C4-2B (cell line): ENCODE measurements around the gene SOX15.
A peak's percentile ranks its signal among the peaks of the same experiment; 100 is the strongest.

Source experiments
- H3K27ac ChIP-seq: fragments of 450-650 bp; 2 replicates; pipeline ENCODE4 v1.5.1; 2017
- ZFX ChIP-seq: fragments of 450-650 bp; IDR thresholded peaks from 2 replicates; pipeline ENCODE4 v1.6.1; 2017
- TF ChIP-seq, protein P1 (sequence below): fragments of 450-650 bp; conservative IDR thresholded peaks from 2 replicates; pipeline ENCODE4 v1.5.1; 2017; ENCODE audit warnings: mild to moderate bottlenecking

Gene SOX15

DNA sequence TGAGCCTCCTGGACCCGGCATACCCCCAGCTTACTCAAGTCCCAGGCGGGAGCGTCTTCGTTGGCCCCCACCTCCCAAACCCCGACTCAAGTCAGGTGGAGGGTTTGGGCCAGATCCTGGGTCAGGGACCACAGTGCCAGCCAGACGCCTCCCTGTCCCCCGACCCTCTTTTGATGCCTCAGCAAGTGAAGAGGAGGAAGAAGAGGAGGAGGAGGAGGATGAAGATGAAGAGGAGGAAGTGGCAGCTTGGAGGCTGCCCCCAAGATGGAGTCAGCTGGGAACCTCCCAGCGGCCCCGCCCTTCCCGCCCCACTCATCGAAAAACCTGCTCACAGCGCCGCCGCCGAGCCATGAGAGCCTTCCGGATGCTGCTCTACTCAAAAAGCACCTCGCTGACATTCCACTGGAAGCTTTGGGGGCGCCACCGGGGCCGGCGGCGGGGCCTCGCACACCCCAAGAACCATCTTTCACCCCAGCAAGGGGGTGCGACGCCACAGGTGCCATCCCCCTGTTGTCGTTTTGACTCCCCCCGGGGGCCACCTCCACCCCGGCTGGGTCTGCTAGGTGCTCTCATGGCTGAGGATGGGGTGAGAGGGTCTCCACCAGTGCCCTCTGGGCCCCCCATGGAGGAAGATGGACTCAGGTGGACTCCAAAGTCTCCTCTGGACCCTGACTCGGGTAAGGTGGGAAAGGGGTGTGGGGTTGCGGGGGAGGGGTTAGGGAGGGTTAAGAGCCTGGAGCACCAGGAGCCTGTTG is 26.6 kb downstream of the SOX15 start:
- no peak for TF ChIP-seq ZFX
- TF ChIP-seq, protein P1, sequence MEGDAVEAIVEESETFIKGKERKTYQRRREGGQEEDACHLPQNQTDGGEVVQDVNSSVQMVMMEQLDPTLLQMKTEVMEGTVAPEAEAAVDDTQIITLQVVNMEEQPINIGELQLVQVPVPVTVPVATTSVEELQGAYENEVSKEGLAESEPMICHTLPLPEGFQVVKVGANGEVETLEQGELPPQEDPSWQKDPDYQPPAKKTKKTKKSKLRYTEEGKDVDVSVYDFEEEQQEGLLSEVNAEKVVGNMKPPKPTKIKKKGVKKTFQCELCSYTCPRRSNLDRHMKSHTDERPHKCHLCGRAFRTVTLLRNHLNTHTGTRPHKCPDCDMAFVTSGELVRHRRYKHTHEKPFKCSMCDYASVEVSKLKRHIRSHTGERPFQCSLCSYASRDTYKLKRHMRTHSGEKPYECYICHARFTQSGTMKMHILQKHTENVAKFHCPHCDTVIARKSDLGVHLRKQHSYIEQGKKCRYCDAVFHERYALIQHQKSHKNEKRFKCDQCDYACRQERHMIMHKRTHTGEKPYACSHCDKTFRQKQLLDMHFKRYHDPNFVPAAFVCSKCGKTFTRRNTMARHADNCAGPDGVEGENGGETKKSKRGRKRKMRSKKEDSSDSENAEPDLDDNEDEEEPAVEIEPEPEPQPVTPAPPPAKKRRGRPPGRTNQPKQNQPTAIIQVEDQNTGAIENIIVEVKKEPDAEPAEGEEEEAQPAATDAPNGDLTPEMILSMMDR = no peak
- H3K27ac ChIP-seq = peak overlapping the region; percentile 93

DNA sequence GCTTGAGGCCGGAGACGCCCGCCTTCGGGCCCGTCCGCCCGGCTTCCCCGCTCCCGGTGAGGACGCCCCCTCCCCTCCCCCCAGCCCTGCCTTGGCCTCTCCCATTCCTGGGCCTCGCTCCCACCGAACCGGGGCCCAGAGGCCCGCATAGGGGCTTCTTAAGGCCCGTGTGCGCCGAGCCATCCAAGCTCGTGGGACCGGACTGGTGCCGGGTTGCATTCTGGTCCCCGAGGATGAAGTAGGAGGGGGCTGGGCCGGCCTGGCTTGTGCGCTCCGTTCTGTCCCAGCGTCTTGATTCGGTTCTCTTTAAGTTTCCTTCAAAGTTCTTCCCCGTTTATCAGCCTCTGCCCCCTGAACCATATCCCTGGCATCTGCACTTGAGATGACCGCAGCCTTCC is 27.7 kb downstream of the SOX15 start:
- H3K27ac ChIP-seq = peak overlapping the region; percentile 93
- peak; percentile 57; the same call in 1 of the 2 replicates for TF ChIP-seq ZFX
- TF ChIP-seq, protein P1 = no peak

DNA sequence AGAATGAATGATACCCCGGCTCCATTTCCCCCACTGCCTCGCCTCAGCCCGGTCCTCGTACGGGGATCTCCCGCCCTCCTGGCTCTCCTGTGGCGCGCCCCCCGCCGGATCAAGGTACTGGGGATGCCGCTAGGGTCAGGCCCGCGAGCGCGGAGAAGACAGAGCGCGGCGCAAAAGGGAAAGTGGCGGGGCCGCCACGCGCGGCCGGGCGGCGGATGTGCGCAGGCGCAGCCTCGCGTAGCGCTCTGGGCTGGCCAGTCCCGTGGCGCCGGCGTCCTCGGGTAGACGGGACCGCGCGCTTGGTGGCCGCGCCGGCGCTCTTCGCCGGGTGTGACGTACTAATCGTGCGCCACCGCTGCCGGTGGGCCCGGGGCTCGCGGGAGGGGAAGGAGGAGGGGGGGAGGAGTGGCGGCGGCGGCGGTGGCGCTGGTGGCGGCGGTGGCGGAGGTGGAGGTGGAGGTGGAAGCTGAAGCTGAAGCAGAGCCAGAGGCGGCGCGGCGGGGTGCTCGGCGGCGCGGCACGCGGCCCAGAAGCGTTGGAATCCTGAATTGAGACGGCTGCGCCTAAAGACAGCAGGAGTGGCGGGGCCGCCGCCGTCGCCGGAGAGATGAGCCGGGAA is 28.2 kb downstream of the SOX15 start, which contains the start of gene SENP3:
Gene SENP3 (plus strand): TSS at position 331 of the 619 bp plus-strand sequence. CDS start 1,158 bp downstream, outside the sequence.
- H3K27ac ChIP-seq = peak within 1 kb of the TSS; percentile 93
- TF ChIP-seq ZFX = peak; percentile 62; the same call in 1 of the 2 replicates
- TF ChIP-seq, protein P1 = no peak

DNA sequence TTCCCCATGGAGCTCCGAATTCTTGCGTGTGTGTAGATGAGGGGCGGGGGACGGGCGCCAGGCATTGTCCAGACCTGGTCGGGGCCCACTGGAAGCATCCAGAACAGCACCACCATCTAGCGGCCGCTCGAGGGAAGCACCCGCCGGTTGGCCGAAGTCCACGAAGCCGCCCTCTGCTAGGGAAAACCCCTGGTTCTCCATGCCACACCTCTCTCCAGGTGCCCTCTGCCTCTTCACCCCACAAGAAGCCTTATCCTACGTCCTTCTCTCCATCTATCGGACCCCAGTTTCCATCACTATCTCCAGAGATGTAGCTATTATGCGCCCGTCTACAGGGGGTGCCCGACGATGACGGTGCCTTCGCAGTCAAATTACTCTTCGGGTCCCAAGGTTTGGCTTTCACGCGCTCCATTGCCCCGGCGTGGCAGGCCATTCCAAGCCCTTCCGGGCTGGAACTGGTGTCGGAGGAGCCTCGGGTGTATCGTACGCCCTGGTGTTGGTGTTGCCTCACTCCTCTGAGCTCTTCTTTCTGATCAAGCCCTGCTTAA is 28.8 kb downstream of the SOX15 start:
- TF ChIP-seq, protein P1 = peak; percentile 91
- TF ChIP-seq ZFX = no peak
- H3K27ac ChIP-seq = peak overlapping the region; percentile 93

DNA sequence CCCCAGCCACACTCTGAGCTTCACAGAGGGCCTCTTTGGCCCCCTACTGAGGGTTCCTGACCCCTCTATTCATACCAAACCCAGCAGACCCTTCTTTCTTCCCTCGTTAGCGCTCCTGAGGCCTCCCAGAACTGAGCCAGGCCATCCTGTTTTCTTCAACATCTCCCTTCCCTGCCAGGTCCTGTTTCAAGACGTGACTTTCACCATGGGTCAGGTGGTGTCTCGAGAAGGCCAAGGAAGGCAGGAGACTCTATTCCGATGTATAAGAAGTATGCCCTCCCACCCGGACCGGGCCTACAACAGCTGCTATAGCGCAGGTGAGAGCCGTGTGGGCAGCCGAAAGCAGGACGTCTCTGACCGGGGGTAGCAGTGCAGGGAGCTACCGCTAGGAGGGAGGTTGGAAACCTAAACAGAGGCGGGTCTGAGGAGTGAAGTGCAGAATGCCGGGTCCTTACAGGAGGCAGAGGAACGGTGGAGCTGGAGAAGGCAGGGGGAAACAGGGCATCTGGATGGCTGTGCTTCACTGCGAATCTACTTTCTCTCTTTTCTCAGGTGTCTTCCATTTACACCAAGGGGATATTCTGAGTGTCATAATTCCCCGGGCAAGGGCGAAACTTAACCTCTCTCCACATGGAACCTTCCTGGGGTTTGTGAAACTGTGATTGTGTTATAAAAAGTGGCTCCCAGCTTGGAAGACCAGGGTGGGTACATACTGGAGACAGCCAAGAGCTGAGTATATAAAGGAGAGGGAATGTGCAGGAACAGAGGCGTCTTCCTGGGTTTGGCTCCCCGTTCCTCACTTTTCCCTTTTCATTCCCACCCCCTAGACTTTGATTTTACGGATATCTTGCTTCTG is 29.5 kb downstream of the SOX15 start:
- H3K27ac ChIP-seq = peak overlapping the region; percentile 93
- TF ChIP-seq, protein P1 = no peak
- TF ChIP-seq ZFX = no peak

DNA sequence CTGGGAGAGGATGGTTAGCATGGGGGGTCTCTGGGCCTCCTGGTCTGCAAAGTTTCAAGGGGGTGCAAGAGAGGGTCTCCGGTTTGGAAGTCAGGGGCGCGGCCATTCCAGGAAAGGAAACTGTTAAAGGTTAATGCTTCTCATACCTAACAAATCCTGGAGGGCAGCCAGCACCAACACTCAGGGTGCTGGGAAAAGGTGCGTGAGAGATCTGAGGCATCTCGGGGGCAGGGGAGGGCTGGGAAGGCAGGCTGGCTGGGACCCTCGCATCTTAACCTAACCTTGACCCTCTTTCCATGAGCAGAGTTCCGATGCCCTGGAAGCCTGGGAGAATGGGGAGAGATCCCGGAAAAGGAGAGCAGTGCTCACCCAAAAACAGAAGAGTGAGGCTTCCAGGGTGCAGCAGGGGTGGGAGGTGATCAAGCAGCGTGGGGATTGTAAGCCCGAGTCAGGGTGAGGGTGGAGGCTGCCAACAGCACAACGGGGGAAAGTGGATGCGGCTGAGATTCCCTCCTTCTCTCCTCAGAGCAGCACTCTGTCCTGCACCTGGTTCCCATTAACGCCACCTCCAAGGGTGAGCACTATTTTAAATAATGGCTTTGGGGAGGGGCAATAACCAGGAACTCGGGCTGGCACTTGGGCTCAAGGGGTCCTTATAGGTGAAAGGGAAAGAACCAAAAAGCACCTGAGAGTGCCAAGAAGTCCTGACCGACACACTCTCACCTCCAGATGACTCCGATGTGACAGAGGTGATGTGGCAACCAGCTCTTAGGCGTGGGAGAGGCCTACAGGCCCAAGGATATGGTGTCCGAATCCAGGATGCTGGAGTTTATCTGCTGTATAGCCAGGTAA is 30.3 kb downstream of the SOX15 start:
- TF ChIP-seq ZFX = no peak
- TF ChIP-seq, protein P1 = no peak
- H3K27ac ChIP-seq = peak overlapping the region; percentile 93
